Adipocyte (in vitro differentiated cells): Measurements from ENCODE around the gene DDX6.
"Not testable (repeated sequence)": the region's sequence is repeated elsewhere in the genome, so short reads cannot be mapped to it uniquely, and the experiment has no call there.

Source experiments
- DNase-seq: peaks from one replicate; pipeline ENCODE4 v3.0.0-alpha.2; 2015; ENCODE audit warnings: low read depth
- H3K27me3 ChIP-seq: replicated peaks from 2 replicates; pipeline ENCODE4 v1.7.0; 2013; ENCODE audit warnings: mild to moderate bottlenecking, low read length, moderate library complexity; ENCODE audit not compliant: control insufficient read depth, insufficient read depth
- H3K36me3 ChIP-seq: 2 replicates; pipeline ENCODE4 v1.7.0; 2013; ENCODE audit warnings: low read length, mild to moderate bottlenecking, moderate library complexity; ENCODE audit not compliant: control insufficient read depth, insufficient read depth, severe bottlenecking
- H3K4me1 ChIP-seq: 2 replicates; pipeline ENCODE4 v1.7.0; 2013; ENCODE audit warnings: mild to moderate bottlenecking, low read length, moderate library complexity; ENCODE audit not compliant: control insufficient read depth, insufficient read depth
- H3K4me3 ChIP-seq: 2 replicates; pipeline ENCODE4 v1.7.0; 2013; ENCODE audit warnings: mild to moderate bottlenecking, low read length, moderate library complexity
- H3K9ac ChIP-seq: 2 replicates; pipeline ENCODE4 v1.7.0; 2013; ENCODE audit warnings: mild to moderate bottlenecking, low read length, moderate library complexity
- H3K9me3 ChIP-seq: 2 replicates; pipeline ENCODE4 v1.7.0; 2013; ENCODE audit warnings: mild to moderate bottlenecking, low read length, moderate library complexity; ENCODE audit not compliant: control insufficient read depth

DDX6 gene

GRCh38 chr11:118763041-118763440, 27.9 kb downstream of the DDX6 start:
- DNase-seq = no peak
- Histone ChIP-seq H3K9me3 (no peaks in the 10 kb centered on the region), H3K36me3 (peaks cover 88% of the 10 kb centered on the region), H3K9ac (peak overlapping the region; percentile 67), H3K4me1 (peaks cover 33% of the 10 kb centered on the region), H3K27me3 (no peaks in the 10 kb centered on the region), H3K4me3 (no peak overlapping the region)

- H3K4me1 ChIP-seq = peaks cover 28% of the 10 kb centered on the region
- DNase-seq, H3K27me3 ChIP-seq, H3K9me3 ChIP-seq, H3K4me3 ChIP-seq, H3K9ac ChIP-seq: not testable (repeated sequence)
- H3K36me3 ChIP-seq = peaks cover 89% of the 10 kb centered on the region
Measured at GRCh38 chr11:118761981-118762380, 29.0 kb downstream of the DDX6 start.

- Histone ChIP-seq H3K4me3 (no peak overlapping the region), H3K4me1 (peaks cover 14% of the 10 kb centered on the region), H3K9ac (no peak overlapping the region), H3K9me3 (no peaks in the 10 kb centered on the region), H3K27me3 (no peaks in the 10 kb centered on the region), H3K36me3 (peaks cover 95% of the 10 kb centered on the region)
- DNase-seq = no peak
Measured at GRCh38 chr11:118757876-118758399, 33.0 kb downstream of the DDX6 start.

GRCh38 chr11:118752654-118753053, 38.3 kb downstream of the DDX6 start:
- Histone ChIP-seq H3K36me3 (peaks cover 89% of the 10 kb centered on the region), H3K9me3 (no peaks in the 10 kb centered on the region), H3K4me1 (peaks cover 32% of the 10 kb centered on the region), H3K27me3 (no peaks in the 10 kb centered on the region), H3K4me3 (no peak overlapping the region), H3K9ac (no peak overlapping the region)
- DNase-seq = no peak

GRCh38 chr11:118749429-118749828, 41.5 kb downstream of the DDX6 start:
- H3K4me1 ChIP-seq = peaks cover 40% of the 10 kb centered on the region
- H3K9ac ChIP-seq = no peak overlapping the region
- H3K36me3 ChIP-seq = peaks cover 56% of the 10 kb centered on the region
- no peak overlapping the region for H3K4me3 ChIP-seq
- no peaks in the 10 kb centered on the region for H3K9me3 ChIP-seq
- H3K27me3 ChIP-seq = no peaks in the 10 kb centered on the region
- DNase-seq = no peak

GRCh38 chr11:118748056-118748455, 42.9 kb downstream of the DDX6 start:
- no peak for DNase-seq
- Histone ChIP-seq H3K4me1 (peaks cover 45% of the 10 kb centered on the region), H3K4me3 (no peak overlapping the region), H3K36me3 (peaks cover 44% of the 10 kb centered on the region), H3K9me3 (no peaks in the 10 kb centered on the region), H3K9ac (no peak overlapping the region), H3K27me3 (no peaks in the 10 kb centered on the region)

- Histone ChIP-seq H3K36me3 (peaks cover 34% of the 10 kb centered on the region), H3K4me1 (peaks cover 45% of the 10 kb centered on the region), H3K9ac (no peak overlapping the region), H3K9me3 (no peaks in the 10 kb centered on the region), H3K27me3 (no peaks in the 10 kb centered on the region), H3K4me3 (no peak overlapping the region)
- DNase-seq = peak; percentile 45
Measured at GRCh38 chr11:118746988-118747585, 43.9 kb downstream of the DDX6 start.

- Histone ChIP-seq H3K4me3 (no peak overlapping the region), H3K36me3 (peaks cover 4% of the 10 kb centered on the region), H3K4me1 (peaks cover 35% of the 10 kb centered on the region), H3K27me3 (no peaks in the 10 kb centered on the region), H3K9ac (no peak overlapping the region), H3K9me3 (no peaks in the 10 kb centered on the region)
- peak; percentile 57 for DNase-seq
Measured at GRCh38 chr11:118744046-118744445, 46.9 kb downstream of the DDX6 start.

GRCh38 chr11:118742304-118742703, 48.7 kb downstream of the DDX6 start:
- Histone ChIP-seq H3K4me3 (no peak overlapping the region), H3K9me3 (no peaks in the 10 kb centered on the region), H3K4me1 (peaks cover 20% of the 10 kb centered on the region), H3K36me3 (no peaks in the 10 kb centered on the region), H3K27me3 (no peaks in the 10 kb centered on the region), H3K9ac (no peak overlapping the region)
- DNase-seq = peak; percentile 19

GRCh38 chr11:118740892-118741291, 50.1 kb downstream of the DDX6 start:
- Histone ChIP-seq H3K4me3 (no peak overlapping the region), H3K9me3 (no peaks in the 10 kb centered on the region), H3K27me3 (no peaks in the 10 kb centered on the region), H3K4me1 (peaks cover 14% of the 10 kb centered on the region), H3K36me3 (no peaks in the 10 kb centered on the region), H3K9ac (no peak overlapping the region)
- DNase-seq = no peak

GRCh38 chr11:118735203-118735602, 55.8 kb downstream of the DDX6 start:
- H3K36me3 ChIP-seq = no peaks in the 10 kb centered on the region
- no peak overlapping the region for H3K9ac ChIP-seq
- H3K9me3 ChIP-seq = no peaks in the 10 kb centered on the region
- peaks cover 11% of the 10 kb centered on the region for H3K27me3 ChIP-seq
- peaks cover 6% of the 10 kb centered on the region for H3K4me1 ChIP-seq
- DNase-seq = no peak
- no peak overlapping the region for H3K4me3 ChIP-seq

GRCh38 chr11:118734031-118734430, 56.9 kb downstream of the DDX6 start:
- no peaks in the 10 kb centered on the region for H3K9me3 ChIP-seq
- H3K36me3 ChIP-seq = no peaks in the 10 kb centered on the region
- DNase-seq = no peak
- peaks cover 11% of the 10 kb centered on the region for H3K27me3 ChIP-seq
- no peaks in the 10 kb centered on the region for H3K4me1 ChIP-seq
- H3K9ac ChIP-seq = no peak overlapping the region
- no peak overlapping the region for H3K4me3 ChIP-seq
